Thymus (tissue), 11 donors: ENCODE results near the gene IFTAP. TPM values are rescaled to one million over a fixed set of nuclear protein-coding genes. Genes with fewer than 3 reads are reported as not detected.

Experiments used
- DNase-seq, 9 donors: peaks; one replicate each; pipeline ENCODE4 v3.0.0-alpha.2; 2013; ENCODE audit warnings: low spot score in 9 of 9, low read depth in 6 of 9, missing footprints in 1 of 9
- H3K27ac ChIP-seq, 2 donors: one replicate each; pipeline ENCODE4 v1.5.1; 2013; ENCODE audit warnings: control low read depth in 1 of 2, low read depth in 1 of 2, low read length in 1 of 2, mild to moderate bottlenecking in 1 of 2, moderate library complexity in 1 of 2
- H3K27me3 ChIP-seq, 2 donors: one replicate each; pipeline ENCODE4 v1.5.1; 2013; ENCODE audit warnings: low read length in 1 of 2; ENCODE audit not compliant: control insufficient read depth in 2 of 2, insufficient read depth in 1 of 2
- H3K36me3 ChIP-seq, 2 donors: one replicate each; pipeline ENCODE4 v1.5.1; 2013; ENCODE audit warnings: low read length in 1 of 2, mild to moderate bottlenecking in 1 of 2, moderate library complexity in 1 of 2; ENCODE audit not compliant: control insufficient read depth in 2 of 2, insufficient read depth in 2 of 2
- H3K4me1 ChIP-seq, 2 donors: one replicate each; pipeline ENCODE4 v1.5.1; 2013; ENCODE audit warnings: low read length in 2 of 2; ENCODE audit not compliant: control insufficient read depth in 2 of 2, insufficient read depth in 2 of 2
- H3K4me3 ChIP-seq, 2 donors: one replicate each; pipeline ENCODE4 v1.5.1; 2013; ENCODE audit warnings: low read length in 2 of 2, control low read depth in 1 of 2, mild to moderate bottlenecking in 1 of 2
- H3K9me3 ChIP-seq, 2 donors: one replicate each; pipeline ENCODE4 v1.5.1; 2013; ENCODE audit warnings: low read length in 1 of 2, mild to moderate bottlenecking in 1 of 2; ENCODE audit not compliant: control insufficient read depth in 2 of 2, insufficient read depth in 1 of 2
- WGBS: extraction: QIAGEN DNeasy Blood & Tissue Kit; methylation state at CpG from one replicate; pipeline ENCODE4 v1.1.7; 2013; 5-methylcytosine and 5-hydroxymethylcytosine counted together
- polyA plus RNA-seq: library from polyadenylated mRNA; stranded (reverse); fragments of 200-250 nt; gene quantifications from one replicate; pipeline ENCODE4 v1.2.3, GENCODE V29; 2013
- total RNA-seq: library from RNA; stranded (reverse); fragments of 120-200 nt; gene quantifications from one replicate; pipeline ENCODE4 v1.2.4, GENCODE V29; 2013
- donor health status: healthy.

IFTAP gene
- total and polyA plus RNA-seq, 2 donors, result 22.5 to 31.8 TPM

GRCh38 chr11:36605221-36606216, 11.2 kb downstream of the IFTAP start:
- no peaks in the 10 kb centered on the region for H3K27me3 ChIP-seq
- H3K4me3 ChIP-seq, result no peak overlapping the region
- 66% methylated on average over 6 of the region's 6 CpGs for WGBS
- no peaks in the 10 kb centered on the region for H3K36me3 ChIP-seq
- H3K27ac ChIP-seq, result peak overlapping the region in 1 of 2 donors; percentile 71
- peaks cover 31 to 34% of the 10 kb centered on the region in 2 donors for H3K4me1 ChIP-seq
- peak in 1 of 9 donors; percentile 51 for DNase-seq
- no peaks in the 10 kb centered on the region for H3K9me3 ChIP-seq

DNA sequence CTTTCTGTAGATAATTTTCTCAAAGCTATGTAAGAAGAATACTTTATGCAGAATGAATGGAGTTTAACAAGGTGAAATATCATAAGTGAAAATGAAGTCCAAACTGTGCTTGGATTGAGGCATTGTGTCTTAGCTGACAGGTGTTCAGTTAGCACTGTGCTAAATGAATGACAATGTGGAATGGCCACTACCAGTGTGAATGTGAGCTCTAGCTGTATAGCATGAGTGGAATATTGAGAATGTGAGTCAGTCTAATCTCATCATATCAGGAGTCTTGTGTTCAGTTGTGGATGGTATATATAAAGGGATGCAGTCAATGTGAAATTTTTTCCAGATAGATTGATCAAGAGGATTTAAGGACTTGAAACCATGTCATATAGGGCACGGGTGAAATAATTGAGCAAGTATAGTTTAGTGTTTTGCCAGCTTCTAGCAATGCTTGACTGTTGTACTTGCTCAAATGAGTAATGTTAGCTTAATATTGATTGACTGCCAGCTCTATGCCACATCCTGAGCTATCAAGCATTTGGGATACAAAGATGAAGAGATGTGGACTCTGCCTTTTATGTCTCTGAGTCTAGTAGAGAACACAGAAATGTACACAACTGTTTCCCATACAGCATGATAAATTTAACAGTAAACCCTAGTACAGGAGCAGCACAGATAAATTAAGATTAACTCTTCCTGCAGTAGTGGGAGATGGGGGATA, 14.3 kb downstream of the IFTAP start:
- WGBS, result 96% methylated on average over 1 of the region's 1 CpG
- H3K4me3 ChIP-seq, result no peak overlapping the region
- no peak for DNase-seq
- no peaks in the 10 kb centered on the region for H3K9me3 ChIP-seq
- H3K4me1 ChIP-seq, result peaks cover 28% of the 10 kb centered on the region in 2 donors
- H3K27me3 ChIP-seq, result no peaks in the 10 kb centered on the region
- no peaks in the 10 kb centered on the region for H3K36me3 ChIP-seq
- H3K27ac ChIP-seq, result peak overlapping the region in 1 of 2 donors; percentile 0

DNA sequence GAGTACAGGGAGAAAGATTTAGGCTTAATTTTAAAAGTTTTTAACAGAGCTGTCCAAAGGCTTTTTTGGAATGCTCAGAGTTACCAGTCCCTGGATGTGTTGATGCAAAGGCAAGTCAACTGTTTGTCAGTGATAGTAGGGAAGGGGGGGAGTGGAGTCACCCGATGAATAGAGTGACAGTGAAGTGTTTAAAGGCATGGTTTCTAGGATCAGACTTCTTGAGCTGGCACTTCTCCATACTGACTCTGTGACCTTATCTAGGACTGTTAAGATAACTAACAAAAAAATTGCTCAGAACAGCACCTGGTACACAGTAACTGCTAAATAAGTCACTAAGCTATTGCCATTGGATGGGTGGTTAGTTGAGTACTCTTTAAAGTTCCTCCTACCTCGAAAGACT, 15.1 kb downstream of the IFTAP start:
- no peak overlapping the region for H3K4me3 ChIP-seq
- no peaks in the 10 kb centered on the region for H3K9me3 ChIP-seq
- no peaks in the 10 kb centered on the region for H3K27me3 ChIP-seq
- no peak overlapping the region for H3K27ac ChIP-seq
- H3K4me1 ChIP-seq, result peaks cover 24 to 27% of the 10 kb centered on the region in 2 donors
- no peak for DNase-seq
- 79% methylated on average over 2 of the region's 2 CpGs for WGBS
- no peaks in the 10 kb centered on the region for H3K36me3 ChIP-seq

- peaks cover 13 to 15% of the 10 kb centered on the region in 2 donors for H3K4me1 ChIP-seq
- H3K27me3 ChIP-seq, result no peaks in the 10 kb centered on the region
- H3K4me3 ChIP-seq, result no peak overlapping the region
- no peaks in the 10 kb centered on the region for H3K9me3 ChIP-seq
- DNase-seq, result no peak
- WGBS, result 86% methylated on average over 3 of the region's 3 CpGs
- H3K27ac ChIP-seq, result no peak overlapping the region
- H3K36me3 ChIP-seq, result no peaks in the 10 kb centered on the region
These were observed 21.5 kb downstream of the IFTAP start for GRCh38 chr11:36615826-36616225.

- no peak for DNase-seq
- peak overlapping the region; percentile 52 to 92 for H3K27ac ChIP-seq
- peak overlapping the region; percentile 34 to 50 for H3K4me3 ChIP-seq
- 91% methylated on average over 6 of the region's 6 CpGs for WGBS
- H3K27me3 ChIP-seq, result no peaks in the 10 kb centered on the region
- no peaks in the 10 kb centered on the region for H3K9me3 ChIP-seq
- peaks cover 9 to 11% of the 10 kb centered on the region in 2 donors for H3K4me1 ChIP-seq
- no peaks in the 10 kb centered on the region for H3K36me3 ChIP-seq
These were observed 23.5 kb downstream of the IFTAP start for GRCh38 chr11:36617543-36618362.

- H3K9me3 ChIP-seq, result no peaks in the 10 kb centered on the region
- no peaks in the 10 kb centered on the region for H3K27me3 ChIP-seq
- no peaks in the 10 kb centered on the region for H3K36me3 ChIP-seq
- H3K27ac ChIP-seq, result peak overlapping the region; percentile 81 to 92
- DNase-seq, result peak in 1 of 9 donors; percentile 58
- 29% methylated on average over 3 of the region's 3 CpGs for WGBS
- H3K4me3 ChIP-seq, result peak overlapping the region; percentile 34 to 50
- peaks cover 11 to 13% of the 10 kb centered on the region in 2 donors for H3K4me1 ChIP-seq
These were observed 24.2 kb downstream of the IFTAP start for GRCh38 chr11:36618363-36619047.

- WGBS, result 1% methylated on average over 5 of the region's 5 CpGs
- no peaks in the 10 kb centered on the region for H3K36me3 ChIP-seq
- peaks cover 13 to 21% of the 10 kb centered on the region in 2 donors for H3K4me1 ChIP-seq
- no peaks in the 10 kb centered on the region for H3K27me3 ChIP-seq
- H3K9me3 ChIP-seq, result no peaks in the 10 kb centered on the region
- H3K4me3 ChIP-seq, result peak overlapping the region; percentile 34 to 50
- DNase-seq, result peak in 1 of 9 donors; percentile 69
- H3K27ac ChIP-seq, result peak overlapping the region; percentile 46 to 92
These were observed 25.2 kb downstream of the IFTAP start for GRCh38 chr11:36619502-36619901.

DNA sequence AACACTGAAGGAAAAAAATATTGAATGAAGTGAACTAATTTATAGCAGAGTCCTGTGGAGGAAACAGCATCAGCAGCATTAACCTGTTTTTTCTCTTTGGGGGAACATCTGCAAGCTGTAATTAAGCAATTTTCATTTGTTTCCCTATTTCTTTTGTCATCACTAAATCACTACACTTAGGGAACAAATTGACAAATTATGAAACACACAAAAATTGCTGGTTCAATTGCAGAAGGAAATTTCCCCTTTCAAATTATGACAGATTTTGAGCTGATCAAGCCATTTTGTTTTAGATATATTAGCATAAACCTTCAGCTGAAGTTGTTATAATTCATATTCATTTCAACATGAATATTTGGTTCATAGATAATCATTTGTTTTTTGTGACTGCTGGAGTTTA, 25.9 kb downstream of the IFTAP start:
- no peaks in the 10 kb centered on the region for H3K27me3 ChIP-seq
- peak in 1 of 9 donors; percentile 43 for DNase-seq

More for the DNA sequence above, 25.9 kb downstream of the IFTAP start:
- H3K4me1 ChIP-seq, result peaks cover 13 to 23% of the 10 kb centered on the region in 2 donors
- H3K9me3 ChIP-seq, result no peaks in the 10 kb centered on the region
- H3K4me3 ChIP-seq, result peak overlapping the region; percentile 6 to 40
- no peaks in the 10 kb centered on the region for H3K36me3 ChIP-seq
- H3K27ac ChIP-seq, result peak overlapping the region in 1 of 2 donors; percentile 92
